Skin of body (tissue), 2 donors: ENCODE measurements around the gene TTI1. TPM values are rescaled to one million over a fixed set of nuclear protein-coding genes. Genes with fewer than 3 reads are reported as not detected.
A peak's percentile ranks its signal among the peaks of the same experiment; 100 is the strongest.
"Not testable (repeated sequence)": the region's sequence is repeated elsewhere in the genome, so short reads cannot be mapped to it uniquely, and the experiment has no call there.

Experiments used
- DNase-seq: peaks from one replicate; lab custom pipeline; 2025; lab: John Stamatoyannopoulos, UW
- total RNA-seq: library from RNA; depleted of rRNA; stranded (reverse); fragments of >200 nt; gene quantifications from one replicate; pipeline ENCODE4 v1.2.3, GENCODE V29; 2014

TTI1 gene
- total RNA-seq, 1 donor from 2014 or later: 23.8 TPM

- DNase-seq: no peak
These were observed 62.4 kb downstream of the TTI1 start for GRCh38 chr20:37970856-37971245.

DNA sequence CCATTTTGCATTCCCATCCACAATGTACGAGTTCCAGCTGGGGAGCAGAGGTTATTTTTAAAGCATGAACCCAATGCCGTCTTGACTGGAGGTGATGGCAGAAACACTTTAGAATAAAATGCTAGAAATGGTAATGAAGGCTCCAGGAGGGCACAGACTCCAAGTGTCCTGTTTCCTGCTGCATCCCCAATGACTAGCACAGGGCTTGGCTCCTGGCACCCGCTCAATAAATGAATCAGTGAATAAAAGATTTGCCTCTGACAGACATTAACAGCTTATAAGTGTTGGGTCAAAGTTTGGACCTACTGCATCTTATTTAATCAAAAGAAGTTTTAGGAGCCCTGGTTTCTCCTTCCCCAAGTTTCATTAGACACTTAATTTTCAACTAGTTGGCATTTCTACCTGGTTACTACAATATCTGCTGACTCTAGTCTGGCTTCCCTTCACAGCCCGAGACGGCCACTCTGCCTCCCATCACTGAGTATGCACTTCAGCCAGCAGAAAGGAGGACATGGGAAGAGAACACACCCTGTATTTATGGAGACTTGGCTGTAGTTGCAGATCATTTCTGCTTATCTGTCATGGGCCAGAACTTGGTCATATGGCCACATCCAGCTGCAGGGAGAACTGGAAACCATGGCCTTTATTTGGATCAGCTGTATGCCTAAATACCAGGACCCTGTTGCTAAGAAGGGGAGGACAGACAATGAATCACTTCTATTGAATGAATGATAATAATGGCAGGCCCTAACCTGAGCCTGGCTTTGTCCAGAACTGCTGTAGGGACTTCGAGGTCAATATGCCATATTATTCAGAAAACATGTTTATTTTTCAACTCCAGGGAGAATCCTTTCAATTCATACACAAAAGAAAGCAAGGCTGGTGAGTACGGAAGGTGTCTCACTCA is 63.1 kb downstream of the TTI1 start:
- no peak for DNase-seq

- DNase-seq: no peak
These were observed 64.3 kb downstream of the TTI1 start for GRCh38 chr20:37968841-37969401.

DNA sequence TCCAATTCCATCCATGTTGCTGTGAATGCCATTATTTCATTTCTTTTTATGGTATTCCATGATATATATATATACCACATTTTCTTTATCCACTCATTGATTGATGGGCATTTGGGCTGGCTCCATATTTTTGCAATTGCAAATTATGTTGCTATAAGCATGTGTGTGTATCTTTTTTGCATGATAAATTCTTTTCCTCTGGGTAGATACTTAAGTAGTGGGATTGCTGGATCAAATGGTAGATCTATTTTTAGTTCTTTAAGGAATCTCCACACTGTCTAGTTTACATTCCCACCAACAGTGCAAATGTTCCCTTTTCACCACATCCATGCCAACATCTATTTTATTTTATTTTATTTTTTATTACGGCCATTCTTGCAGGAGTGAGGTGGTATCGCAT is 69.8 kb downstream of the TTI1 start:
- DNase-seq: not testable (repeated sequence)

- DNase-seq: no peak
These were observed 72.2 kb downstream of the TTI1 start for GRCh38 chr20:37961066-37961465.

DNA sequence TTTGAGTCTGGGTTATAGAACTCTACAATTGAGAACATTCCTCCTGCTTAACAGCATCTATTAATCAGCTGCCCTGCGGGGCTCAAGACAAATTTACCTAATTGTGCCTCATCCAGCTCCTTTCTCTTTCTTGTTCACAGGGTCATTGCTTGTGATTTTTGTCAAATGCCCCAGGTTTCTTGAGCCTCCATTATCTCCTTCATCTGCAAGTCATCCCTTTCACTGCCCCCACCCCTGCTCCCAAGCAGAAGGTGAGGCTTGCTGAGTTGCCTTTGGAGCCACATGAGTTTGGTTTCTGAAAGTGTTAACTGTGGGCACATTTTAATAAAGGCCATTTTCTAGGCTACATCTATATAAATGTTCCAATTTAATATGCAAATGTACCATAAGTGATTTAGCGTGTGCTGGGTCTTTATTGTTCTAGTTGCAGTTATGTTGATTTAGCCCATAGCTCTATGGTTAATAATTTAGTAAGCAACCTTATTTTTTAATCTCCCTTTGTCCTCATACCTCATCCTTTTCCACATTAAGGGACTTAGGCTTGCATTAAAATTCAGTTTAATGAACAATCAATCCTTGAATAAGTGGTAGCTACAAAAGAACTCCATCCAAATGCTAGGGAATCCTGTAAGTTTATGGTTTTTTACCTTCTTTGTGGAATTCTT is 74.3 kb downstream of the TTI1 start:
- DNase-seq: no peak

GRCh38 chr20:37956107-37956585 is 77.1 kb downstream of the TTI1 start:
- peak; percentile 6 for DNase-seq

- DNase-seq: no peak
These were observed 77.7 kb downstream of the TTI1 start for GRCh38 chr20:37955511-37955910.

GRCh38 chr20:37954626-37955025 is 78.6 kb downstream of the TTI1 start:
- DNase-seq: no peak

DNA sequence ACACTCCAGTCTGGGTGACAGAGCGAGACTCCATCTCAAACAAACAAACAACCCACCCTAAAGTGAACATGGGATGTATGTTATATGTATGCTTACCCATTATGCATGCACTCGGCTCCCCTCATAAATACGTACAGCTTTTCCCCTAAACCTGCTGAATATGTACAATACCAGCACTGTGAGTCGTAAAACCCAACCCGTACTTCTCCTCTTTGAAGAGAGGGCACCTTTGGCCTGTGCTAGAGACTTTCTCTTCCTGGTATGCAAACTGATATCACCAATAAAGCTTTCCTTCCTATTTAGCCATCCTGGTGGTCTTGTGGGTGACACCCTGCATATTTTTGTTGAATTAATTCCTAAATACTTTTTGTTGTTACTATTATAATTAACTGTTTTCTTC is 79.1 kb downstream of the TTI1 start:
- no peak for DNase-seq

GRCh38 chr20:37948956-37949355 is 84.3 kb downstream of the TTI1 start:
- no peak for DNase-seq

- DNase-seq: no peak
These were observed 85.3 kb downstream of the TTI1 start for GRCh38 chr20:37947943-37948342.

- no peak for DNase-seq
These were observed 86.3 kb downstream of the TTI1 start for GRCh38 chr20:37946946-37947345.

- DNase-seq: no peak
These were observed 88.1 kb downstream of the TTI1 start for GRCh38 chr20:37945091-37945547.

- no peak for DNase-seq
These were observed 88.7 kb downstream of the TTI1 start for GRCh38 chr20:37944456-37944981.

DNA sequence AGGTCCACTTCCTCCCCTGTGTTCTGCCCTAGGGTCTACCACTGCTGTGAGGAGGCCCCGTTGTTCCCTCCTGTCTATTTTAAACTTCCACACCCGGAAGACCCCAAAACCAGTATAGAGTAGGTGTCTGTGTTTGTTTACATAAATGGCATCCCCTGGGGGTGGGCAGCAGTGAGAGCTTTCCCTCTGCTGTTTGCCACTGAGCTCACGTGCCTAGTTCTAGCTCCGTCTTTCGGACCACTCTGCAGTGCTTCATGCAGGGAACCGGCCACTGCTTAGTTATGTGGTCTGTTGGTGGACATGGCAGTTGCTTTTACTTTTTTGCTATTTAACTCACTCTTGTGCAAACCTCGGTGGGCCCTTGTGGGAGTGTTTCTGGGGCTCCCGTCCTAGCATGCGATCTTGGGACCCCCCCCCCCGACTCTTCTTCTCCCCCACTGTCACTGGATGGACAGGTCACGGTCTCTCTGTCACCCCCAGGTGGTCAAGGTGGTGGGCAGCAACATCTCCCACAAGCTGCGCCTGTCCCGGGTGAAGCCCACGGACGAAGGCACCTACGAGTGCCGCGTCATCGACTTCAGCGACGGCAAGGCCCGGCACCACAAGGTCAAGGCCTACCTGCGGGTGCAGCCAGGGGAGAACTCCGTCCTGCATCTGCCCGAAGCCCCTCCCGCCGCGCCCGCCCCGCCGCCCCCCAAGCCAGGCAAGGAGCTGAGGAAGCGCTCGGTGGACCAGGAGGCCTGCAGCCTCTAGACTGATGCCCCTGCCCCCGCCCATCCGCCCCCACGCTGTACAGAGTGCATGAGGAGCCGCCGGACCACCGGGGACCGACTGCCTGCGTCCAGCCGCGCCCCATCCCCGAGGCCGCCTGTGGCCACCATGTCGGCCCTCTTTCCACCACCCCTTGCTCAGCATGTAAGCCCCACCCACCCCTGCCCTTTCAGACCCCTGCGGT is 89.5 kb downstream of the TTI1 start:
- no peak for DNase-seq

GRCh38 chr20:37943033-37943432 is 90.2 kb downstream of the TTI1 start:
- DNase-seq: no peak

- no peak for DNase-seq
These were observed 91.3 kb downstream of the TTI1 start for GRCh38 chr20:37941992-37942391.

DNA sequence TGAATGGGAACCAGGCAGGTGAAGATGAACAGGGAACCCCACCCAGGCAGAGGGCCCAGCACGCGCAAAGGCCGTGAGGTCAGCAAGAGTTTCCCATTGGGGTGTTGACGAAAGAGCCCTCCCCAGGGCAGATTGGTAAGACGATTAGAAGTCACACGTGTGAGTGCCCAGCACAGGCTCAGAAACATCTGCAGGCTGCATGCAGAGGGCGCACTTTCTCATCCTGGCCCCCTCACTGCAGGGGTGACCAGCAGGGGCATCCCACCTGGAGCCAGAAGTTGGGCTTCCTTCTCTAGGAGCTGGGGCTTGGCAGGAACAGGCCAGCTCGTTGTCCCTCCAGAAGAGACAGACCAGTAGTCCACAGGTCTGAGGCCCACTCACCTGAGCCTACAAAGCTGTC is 91.9 kb downstream of the TTI1 start:
- no peak for DNase-seq

DNA sequence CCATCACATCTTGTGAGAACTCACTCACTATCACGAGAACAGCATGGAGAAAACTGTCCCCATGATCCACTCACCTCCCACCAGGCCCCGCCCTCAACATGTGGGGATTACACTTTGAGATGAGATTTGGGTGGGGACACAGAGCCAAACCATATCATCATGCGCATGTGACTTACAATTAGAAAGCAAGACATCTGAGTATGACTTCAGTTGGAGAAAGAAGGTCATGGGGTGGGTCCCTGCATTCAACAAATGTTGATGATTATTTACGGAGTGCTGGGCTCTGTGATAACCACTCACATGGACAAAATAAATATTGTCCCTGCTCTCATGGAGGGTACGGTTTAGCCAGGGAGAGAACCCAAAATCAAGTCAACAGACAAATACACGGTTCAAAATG is 92.4 kb downstream of the TTI1 start:
- no peak for DNase-seq
